A673 (cell line): ENCODE results near the gene CDR2L.

Experiments used
- CTCF ChIP-seq: fragments of 300-800, 200-600 bp; sonication (generic); conservative IDR thresholded peaks from 2 replicates; pipeline ENCODE4 v1.5.1; 2017; ENCODE audit warnings: low read depth, mild to moderate bottlenecking, antibody characterized with exemption, low read length, moderate library complexity, mixed read lengths
- EZH2 ChIP-seq: fragments of 200-600 bp; sonication (generic); IDR thresholded peaks from 2 replicates; pipeline ENCODE4 v1.6.1; 2017; ENCODE audit warnings: borderline replicate concordance, low read depth, mild to moderate bottlenecking, mixed read lengths, antibody characterized with exemption, low read length; ENCODE audit not compliant: poor library complexity, severe bottlenecking

- TF ChIP-seq CTCF (no peak), EZH2 (no peak)
Measured at GRCh38 chr17:74945543-74945942, 41.9 kb upstream of the CDR2L start.
